Omental fat pad (tissue), 4 donors: ENCODE results near the gene FSIP1. TPM values are rescaled to one million over a fixed set of nuclear protein-coding genes. Genes with fewer than 3 reads are reported as not detected.

Experiments used
- ATAC-seq: fragments of 150-250 bp; one replicate; pipeline ENCODE4 v1.9.1; 2016; ENCODE audit warnings: mild to moderate bottlenecking, moderate library complexity; ENCODE audit not compliant: low FRiP score
- DNase-seq: peaks from one replicate; pipeline ENCODE4 v3.0.0-alpha.2; 2019; ENCODE audit warnings: low spot score
- CTCF ChIP-seq, 3 donors: fragments of 450-650 bp; IDR thresholded peaks; one replicate each; pipeline ENCODE4 v1.5.1; 2016 to 2017; ENCODE audit warnings: antibody characterized with exemption in 3 of 3, mild to moderate bottlenecking in 3 of 3, moderate library complexity in 2 of 3
- total RNA-seq, 4 donors: library from RNA; depleted of rRNA; stranded (reverse); fragments of >200 nt; gene quantifications; one replicate each; pipeline ENCODE4 v1.1.0, GENCODE V29; 2016

FSIP1 gene
- total RNA-seq, 4 donors from 2014 or later = 0.32 to 0.48 (median 0.41) TPM

GRCh38 chr15:39781967-39782302 lies 706 bp downstream of the FSIP1 start:
- no peak for ATAC-seq
- TF ChIP-seq CTCF (IDR thresholded peaks at IDR 0.05) = no peak
- DNase-seq = no peak

DNA sequence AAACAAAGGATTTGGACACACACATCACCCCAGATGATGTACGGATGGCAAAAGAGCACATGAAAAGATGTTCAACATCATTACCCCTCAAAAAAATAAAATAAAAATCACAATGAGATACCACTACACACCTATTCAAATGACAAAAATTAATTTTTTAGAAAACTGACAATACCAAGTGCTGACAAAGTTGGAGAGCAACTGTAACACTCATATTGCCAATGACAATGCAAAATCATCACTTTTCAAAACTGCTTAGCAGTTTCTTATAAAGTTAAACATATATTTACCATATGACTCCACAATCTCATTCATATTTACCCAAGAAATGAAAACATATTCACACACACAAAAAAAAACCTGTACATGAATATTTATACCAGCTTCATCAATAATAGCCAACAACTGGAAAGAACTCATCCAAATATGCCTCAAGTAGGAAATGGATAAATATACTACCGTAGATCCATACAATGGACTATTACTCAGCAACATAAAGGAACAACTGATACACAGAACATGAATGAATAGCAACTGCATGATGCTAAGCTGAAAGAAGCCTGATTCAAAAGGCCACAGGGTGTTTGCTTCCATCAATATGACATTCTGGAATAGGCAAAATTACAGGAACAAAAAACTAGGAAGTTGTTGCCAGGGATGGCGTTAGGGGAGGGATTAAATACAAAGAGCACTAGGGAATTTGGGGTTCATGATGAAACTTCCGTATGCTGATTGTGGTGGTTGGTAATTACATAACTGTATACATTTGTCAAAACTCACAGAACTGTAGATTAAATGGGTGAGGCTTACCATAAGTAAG lies 1.3 kb downstream of the FSIP1 start:
- ATAC-seq (no peak), DNase-seq (no peak)
- TF ChIP-seq CTCF (IDR thresholded peaks at IDR 0.05) = no peak

- TF ChIP-seq CTCF (IDR thresholded peaks at IDR 0.05) = no peak
- no peak for DNase-seq
- no peak for ATAC-seq
Observed at GRCh38 chr15:39778021-39778420, 4.6 kb downstream of the FSIP1 start.

- DNase-seq (no peak), ATAC-seq (no peak)
- no peak for TF ChIP-seq CTCF (IDR thresholded peaks at IDR 0.05)
Observed at GRCh38 chr15:39777496-39777895, 5.1 kb downstream of the FSIP1 start.

GRCh38 chr15:39776068-39776467 lies 6.6 kb downstream of the FSIP1 start:
- no peak for TF ChIP-seq CTCF (IDR thresholded peaks at IDR 0.05)
- no peak for ATAC-seq

DNA sequence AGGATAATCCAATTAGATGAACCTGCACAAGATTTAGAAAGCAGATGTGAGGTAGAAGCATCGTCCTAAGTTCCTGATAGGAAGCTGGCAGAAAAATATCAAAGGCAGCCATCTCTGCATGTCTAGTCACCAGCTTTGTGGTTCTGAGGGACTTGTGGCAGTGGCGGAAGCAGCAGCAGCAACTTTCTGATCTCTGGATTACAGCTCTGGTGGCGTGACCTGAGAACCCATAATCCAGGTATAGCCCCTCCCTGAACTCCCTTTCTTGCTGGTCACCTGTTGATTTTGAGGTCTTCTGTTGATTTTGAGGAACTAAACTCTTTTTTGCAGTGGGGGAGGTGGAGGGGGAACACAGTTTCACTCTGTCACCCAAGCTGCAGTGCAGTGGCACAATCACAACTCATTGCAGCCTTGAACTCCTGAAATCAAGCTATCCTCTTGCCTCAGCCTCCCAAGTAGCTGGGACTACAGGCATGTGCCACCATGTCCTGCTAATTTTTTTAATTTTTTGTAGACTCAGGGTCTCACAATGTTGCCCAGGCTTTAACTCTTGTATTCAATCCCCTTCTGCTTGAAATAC lies 7.9 kb downstream of the FSIP1 start:
- ATAC-seq (no peak), DNase-seq (no peak)
- no peak for TF ChIP-seq CTCF (IDR thresholded peaks at IDR 0.05)

More at GRCh38 chr15:39776068-39776467, 6.6 kb downstream of the FSIP1 start:
- no peak for DNase-seq
